ENCODE measurements around the gene TNS1.

DNA sequence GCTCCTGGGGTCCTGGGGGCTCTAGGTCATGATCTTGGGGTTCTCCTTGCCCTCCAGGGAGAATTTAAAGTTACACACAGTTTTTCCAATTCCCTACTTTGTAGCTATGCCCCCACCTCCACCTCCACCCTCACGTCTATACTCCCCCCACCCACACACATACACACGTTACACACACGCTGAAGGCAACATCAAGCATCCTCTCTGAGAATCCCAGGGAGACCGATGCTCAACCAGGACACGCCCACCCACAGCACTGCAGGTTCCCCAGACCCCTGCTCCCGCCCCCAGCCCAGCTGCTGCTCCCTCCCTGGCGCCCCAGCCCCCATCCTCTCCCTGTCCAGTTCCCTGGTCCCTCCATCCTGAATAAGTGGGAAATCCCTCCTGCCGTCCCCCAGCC is 6.4 kb upstream of the TNS1 start:
- TF ChIP-seq EZH2phosphoT487 (IDR thresholded peaks at IDR 0.05; ENCODE audit: borderline replicate concordance, low read depth) = no peak
- TF ChIP-seq, protein P1, sequence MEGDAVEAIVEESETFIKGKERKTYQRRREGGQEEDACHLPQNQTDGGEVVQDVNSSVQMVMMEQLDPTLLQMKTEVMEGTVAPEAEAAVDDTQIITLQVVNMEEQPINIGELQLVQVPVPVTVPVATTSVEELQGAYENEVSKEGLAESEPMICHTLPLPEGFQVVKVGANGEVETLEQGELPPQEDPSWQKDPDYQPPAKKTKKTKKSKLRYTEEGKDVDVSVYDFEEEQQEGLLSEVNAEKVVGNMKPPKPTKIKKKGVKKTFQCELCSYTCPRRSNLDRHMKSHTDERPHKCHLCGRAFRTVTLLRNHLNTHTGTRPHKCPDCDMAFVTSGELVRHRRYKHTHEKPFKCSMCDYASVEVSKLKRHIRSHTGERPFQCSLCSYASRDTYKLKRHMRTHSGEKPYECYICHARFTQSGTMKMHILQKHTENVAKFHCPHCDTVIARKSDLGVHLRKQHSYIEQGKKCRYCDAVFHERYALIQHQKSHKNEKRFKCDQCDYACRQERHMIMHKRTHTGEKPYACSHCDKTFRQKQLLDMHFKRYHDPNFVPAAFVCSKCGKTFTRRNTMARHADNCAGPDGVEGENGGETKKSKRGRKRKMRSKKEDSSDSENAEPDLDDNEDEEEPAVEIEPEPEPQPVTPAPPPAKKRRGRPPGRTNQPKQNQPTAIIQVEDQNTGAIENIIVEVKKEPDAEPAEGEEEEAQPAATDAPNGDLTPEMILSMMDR (IDR thresholded peaks at IDR 0.05) = no peak
- no peak for TF ChIP-seq RAD21 (IDR thresholded peaks at IDR 0.05; ENCODE audit: low read length)
- no peak for TF ChIP-seq MEF2A (IDR thresholded peaks at IDR 0.05; ENCODE audit: borderline replicate concordance, low read depth)
- TF ChIP-seq CHD2 (IDR thresholded peaks at IDR 0.05; ENCODE audit: low read length, partially characterized antibody) = no peak
